Esophagus squamous epithelium (tissue), 4 donors: ENCODE results near the gene STARD13.

Experiments used
- CTCF ChIP-seq, 6 experiments: fragments of 450-650 bp in 4 of 6; fragments of 200-600 bp in 2 of 6; sonication (generic) in 2 of 6; IDR thresholded peaks; one replicate each; pipeline ENCODE4 v1.5.1; 2016 to 2019; ENCODE audit warnings: antibody characterized with exemption in 6 of 6, mild to moderate bottlenecking in 4 of 6, moderate library complexity in 4 of 6
- POLR2A ChIP-seq, 4 donors: fragments of 450-650 bp; IDR thresholded peaks; one replicate each; pipeline ENCODE4 v1.6.1; 2017; ENCODE audit warnings: antibody characterized with exemption in 4 of 4, mild to moderate bottlenecking in 4 of 4, moderate library complexity in 3 of 4

DNA sequence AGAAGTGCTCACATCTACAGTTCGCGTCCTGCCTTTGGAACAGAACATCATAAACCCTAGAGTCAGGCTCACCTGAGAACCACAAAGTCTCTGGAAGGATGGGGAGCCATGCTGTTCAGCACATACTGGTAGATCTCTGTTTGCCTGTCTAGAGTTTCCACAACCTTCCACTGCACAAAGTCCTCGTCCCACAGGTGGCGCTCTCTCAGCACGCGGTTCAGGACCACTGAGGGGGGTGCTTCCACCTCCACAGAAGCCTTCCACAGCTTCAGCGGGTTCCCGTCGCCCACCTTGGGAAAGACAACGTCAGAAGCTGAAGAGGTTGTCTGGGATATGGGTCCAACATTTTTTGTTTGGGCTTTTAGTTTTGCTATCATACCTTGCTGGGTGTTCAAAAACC is 175.8 kb downstream of the STARD13 start:
- TF ChIP-seq CTCF (IDR thresholded peaks at IDR 0.05) (no peak), POLR2A (IDR thresholded peaks at IDR 0.05) (no peak)
